GM12878 (cell line): ENCODE measurements around the gene IL10RA. TPM values are rescaled to one million over a fixed set of nuclear protein-coding genes. Genes with fewer than 3 reads are reported as not detected.

ENCODE experiments used
- ATAC-seq: fragments of 200-7000 bp; cut with Tn5 transposase; 3 replicates; pipeline ENCODE4 v1.9.1; 2020; ENCODE audit warnings: mild to moderate bottlenecking, moderate library complexity
- BruUV-seq: library from RNA; stranded (reverse); fragments of 400-500 nt; replicated peaks from 2 replicates; lab custom pipeline; 2021; lab: Mats Ljungman, UMichigan
- CTCF ChIA-PET: fragments of 300-600 bp; sonication (Branson Sonifier 250); formaldehyde crosslinking; extraction: SDS; loops from one replicate; lab custom pipeline; 2021; ENCODE audit warnings: inconsistent platforms; lab: Yijun Ruan, JAX
- POLR2A ChIA-PET: fragments of 350-600 bp; formaldehyde crosslinking; extraction: SDS; loops from one replicate; lab custom pipeline; 2021; ENCODE audit warnings: inconsistent platforms; lab: Charles Lee
- RAD21 ChIA-PET: fragments of 300-600 bp; sonication (Branson Sonifier 250); formaldehyde crosslinking; loops from one replicate; lab custom pipeline; 2023; ENCODE audit warnings: antibody characterized with exemption; ENCODE audit not compliant: unreplicated experiment; lab: Charles Lee
- SMC1A ChIA-PET: fragments of 300-600 bp; sonication (Branson Sonifier 250); formaldehyde crosslinking; loops from one replicate; lab custom pipeline; 2023; ENCODE audit not compliant: unreplicated experiment, uncharacterized antibody; lab: Charles Lee
- DNase-seq: peaks from one replicate; pipeline ENCODE4 v3.0.0-alpha.2; 2011; ENCODE audit warnings: low read depth, low spot score
- FAIRE-seq: peaks from 3 replicates; lab custom pipeline; 2011; peaks lifted over from hg19 to GRCh38; lab: Jason Lieb, UNC
- H2AFZ ChIP-seq: 2 replicates; pipeline ENCODE4 v1.6.0; 2011; ENCODE audit warnings: low read depth, low read length, control low read depth; ENCODE audit not compliant: control insufficient read depth
- H3K27ac ChIP-seq: 2 replicates; pipeline ENCODE4 v1.5.1; 2011; ENCODE audit warnings: control low read depth; ENCODE audit not compliant: control insufficient read depth, insufficient read depth
- H3K27me3 ChIP-seq, 2 experiments: replicated peaks in 1 of 2; 2 replicates each; pipeline versions ENCODE4 v1.6.0 to v1.6.1; 2011; ENCODE audit warnings: low read length in 1 of 2; ENCODE audit not compliant: control insufficient read depth in 2 of 2, insufficient read depth in 2 of 2
- H3K36me3 ChIP-seq, 2 experiments: 2 replicates each; pipeline ENCODE4 v1.5.1; 2011; ENCODE audit warnings: low read length in 1 of 2; ENCODE audit not compliant: control insufficient read depth in 2 of 2, insufficient read depth in 2 of 2
- H3K4me1 ChIP-seq: 2 replicates; pipeline ENCODE4 v1.6.1; 2011; ENCODE audit warnings: mild to moderate bottlenecking, low read length, moderate library complexity, mixed read lengths; ENCODE audit not compliant: control insufficient read depth, insufficient read depth
- H3K4me2 ChIP-seq: 2 replicates; pipeline ENCODE4 v1.6.0; 2011; ENCODE audit warnings: control low read depth; ENCODE audit not compliant: control insufficient read depth, insufficient read depth
- H3K4me3 ChIP-seq: fragments of 200-600 bp; sonication (generic); 2 replicates; pipeline ENCODE4 v1.5.1; 2016
- H3K79me2 ChIP-seq: 2 replicates; pipeline ENCODE4 v1.6.0; 2011; ENCODE audit warnings: low read length; ENCODE audit not compliant: control insufficient read depth, insufficient read depth
- H3K9ac ChIP-seq: 2 replicates; pipeline ENCODE4 v1.8.0; 2011; ENCODE audit warnings: low read length, control low read depth, mixed read lengths; ENCODE audit not compliant: control insufficient read depth, insufficient read depth
- H3K9me3 ChIP-seq: replicated peaks from 3 replicates; pipeline ENCODE4 v1.5.1; 2011; ENCODE audit warnings: mild to moderate bottlenecking, low read length; ENCODE audit not compliant: control insufficient read depth, insufficient read depth
- H4K20me1 ChIP-seq: 2 replicates; pipeline ENCODE4 v1.6.0; 2011; ENCODE audit not compliant: control insufficient read depth, insufficient read depth
- IKZF1 ChIP-seq: fragments of 450-650 bp; conservative IDR thresholded peaks from 2 replicates; pipeline ENCODE4 v1.6.1; 2017; ENCODE audit warnings: antibody characterized with exemption, mild to moderate bottlenecking
- ZNF622 ChIP-seq: fragments of 450-650 bp; IDR thresholded peaks from 2 replicates; pipeline ENCODE4 v1.6.1; 2017; ENCODE audit warnings: mild to moderate bottlenecking, inconsistent platforms
- WGBS: methylation state at CpG from one replicate; pipeline ENCODE4 v1.1.6; 2016; ENCODE audit warnings: low lambda C conversion rate; ENCODE audit not compliant: insufficient replicate concordance, insufficient coverage; ENCODE audit errors: missing lambda C conversion rate; 5-methylcytosine and 5-hydroxymethylcytosine counted together
- in situ Hi-C: fragments of 300-500 bp; cut with MboI; formaldehyde crosslinking; loops from 9 replicates; pipeline ENCODE4 v1.14.3; 2018; ENCODE audit warnings: mixed read lengths
- intact Hi-C: fragments of 100-400 bp; cut with micrococcal nuclease; formaldehyde crosslinking; loops from one replicate; pipeline ENCODE4 v1.14.2; 2022; ENCODE audit not compliant: unreplicated experiment
- polyA plus RNA-seq, 11 experiments: library from polyadenylated mRNA; depleted of rRNA in 4 of 11; unstranded in 6 of 11; stranded (reverse) in 5 of 11; fragments of >200 nt; fragmentation: Nextera tagmentation in 4 of 11; fragmentation: Illumina TruSeq in 1 of 11; extraction: Ambion mirVana in 4 of 11; extraction: Trizol in 1 of 11; gene quantifications; 1 replicate in 1 of 11; 2 replicates in 10 of 11; pipeline versions ENCODE4 v1.2.1 to v1.2.3, GENCODE V29; 2011 to 2016; ENCODE audit warnings: inconsistent platforms in 2 of 11, missing spikeins in 2 of 11, low read depth in 1 of 11
- total RNA-seq, 4 experiments: library from RNA; depleted of rRNA in 3 of 4; stranded (reverse); fragments of >200 nt in 3 of 4; fragmentation: Illumina TruSeq in 1 of 4; extraction: Trizol in 1 of 4; gene quantifications; 2 replicates each; pipeline versions ENCODE4 v1.2.1 to v1.2.3, GENCODE V29; 2013 to 2021
- TF ChIP-seq, protein P1 (sequence below): IDR thresholded peaks from 2 replicates; pipeline ENCODE4 v1.6.1; 2012; ENCODE audit warnings: mild to moderate bottlenecking, low read depth, low read length

Gene IL10RA
- total and polyA plus RNA-seq, 10 of the 15 experiments (the other 5 are each of a cell fraction or from before 2014, with no cell fraction given): 0.77 to 45.9 (median 9.6) TPM

GRCh38 chr11:117949062-117949461 is 37.1 kb upstream of the IL10RA start:
- ATAC-seq (no peak), FAIRE-seq (no peak), DNase-seq (no peak)
- Histone ChIP-seq H2AFZ (no peak overlapping the region), H4K20me1 (no peaks in the 10 kb centered on the region), H3K27me3 (no peaks in the 10 kb centered on the region), H3K36me3 (no peaks in the 10 kb centered on the region), H3K79me2 (no peaks in the 10 kb centered on the region), H3K4me1 (peaks cover 42% of the 10 kb centered on the region), H3K27ac (no peak overlapping the region), H3K9me3 (no peaks in the 10 kb centered on the region), H3K4me2 (no peak overlapping the region), H3K4me3 (no peak overlapping the region), H3K9ac (no peak overlapping the region)
- BruUV-seq: no TSS peak
- ChIA-PET RAD21 (interaction anchor here (0.6 to 10.6 kb wide), 9 partner anchors 30 to 124 kb away, joined by 3 to 393 read pairs (median 6); partner anchors contain the start of genes FXYD2 and IL10RA), CTCF (interaction anchor here (0.7 to 13.1 kb wide), 13 partner anchors 11 to 222 kb away, joined by 3 to 503 read pairs (median 3); partner anchors contain the start of genes FXYD2 and IL10RA), POLR2A (interaction anchor here (0.6 to 1.0 kb wide), 2 partner anchors 11 to 27 kb away, joined by 3 read pairs; no protein-coding TSS in a partner anchor), SMC1A (interaction anchor here (0.9 to 14.9 kb wide), 12 partner anchors 15 to 142 kb away, joined by 3 to 295 read pairs (median 34); partner anchors contain the start of genes FXYD2, IL10RA and TMPRSS13)
- intact Hi-C loops (no loop called here), in situ Hi-C loops (loop anchor here (5.0 kb wide), 2 partner anchors 98 to 107 kb away; no protein-coding TSS in a partner anchor)
- TF ChIP-seq ZNF622: no peak
- TF ChIP-seq, protein P1, sequence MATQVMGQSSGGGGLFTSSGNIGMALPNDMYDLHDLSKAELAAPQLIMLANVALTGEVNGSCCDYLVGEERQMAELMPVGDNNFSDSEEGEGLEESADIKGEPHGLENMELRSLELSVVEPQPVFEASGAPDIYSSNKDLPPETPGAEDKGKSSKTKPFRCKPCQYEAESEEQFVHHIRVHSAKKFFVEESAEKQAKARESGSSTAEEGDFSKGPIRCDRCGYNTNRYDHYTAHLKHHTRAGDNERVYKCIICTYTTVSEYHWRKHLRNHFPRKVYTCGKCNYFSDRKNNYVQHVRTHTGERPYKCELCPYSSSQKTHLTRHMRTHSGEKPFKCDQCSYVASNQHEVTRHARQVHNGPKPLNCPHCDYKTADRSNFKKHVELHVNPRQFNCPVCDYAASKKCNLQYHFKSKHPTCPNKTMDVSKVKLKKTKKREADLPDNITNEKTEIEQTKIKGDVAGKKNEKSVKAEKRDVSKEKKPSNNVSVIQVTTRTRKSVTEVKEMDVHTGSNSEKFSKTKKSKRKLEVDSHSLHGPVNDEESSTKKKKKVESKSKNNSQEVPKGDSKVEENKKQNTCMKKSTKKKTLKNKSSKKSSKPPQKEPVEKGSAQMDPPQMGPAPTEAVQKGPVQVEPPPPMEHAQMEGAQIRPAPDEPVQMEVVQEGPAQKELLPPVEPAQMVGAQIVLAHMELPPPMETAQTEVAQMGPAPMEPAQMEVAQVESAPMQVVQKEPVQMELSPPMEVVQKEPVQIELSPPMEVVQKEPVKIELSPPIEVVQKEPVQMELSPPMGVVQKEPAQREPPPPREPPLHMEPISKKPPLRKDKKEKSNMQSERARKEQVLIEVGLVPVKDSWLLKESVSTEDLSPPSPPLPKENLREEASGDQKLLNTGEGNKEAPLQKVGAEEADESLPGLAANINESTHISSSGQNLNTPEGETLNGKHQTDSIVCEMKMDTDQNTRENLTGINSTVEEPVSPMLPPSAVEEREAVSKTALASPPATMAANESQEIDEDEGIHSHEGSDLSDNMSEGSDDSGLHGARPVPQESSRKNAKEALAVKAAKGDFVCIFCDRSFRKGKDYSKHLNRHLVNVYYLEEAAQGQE: no peak
- 0 out of 2 replicates have a peak, but pooled peaks have one; percentile 18 for TF ChIP-seq IKZF1
- 48% methylated on average over 6 of the region's 6 CpGs for WGBS
